Hematopoietic multipotent progenitor cell treated with erythropoietin and hydrocortisone succinate and interleukin-3 and kit ligand, for 17 days (in vitro differentiated cells): ENCODE data around the gene ZNF608.

ENCODE experiments used
- DNase-seq: peaks from one replicate; pipeline ENCODE4 v3.0.0-alpha.2; 2015; ENCODE audit warnings: low spot score

The ZNF608 gene

GRCh38 chr5:124745928-124746915 lies at the start of gene ZNF608:
TSS of gene ZNF608 (minus strand) at chr5:124746639. CDS start at chr5:124744989, 1,650 bp downstream.
- DNase-seq: no peak

- DNase-seq: no peak
Measured at GRCh38 chr5:124795829-124796228, 49.4 kb upstream of the ZNF608 start.

- DNase-seq: no peak
Measured at GRCh38 chr5:124790895-124791732, 44.7 kb upstream of the ZNF608 start.

GRCh38 chr5:124790301-124790894 lies 44.0 kb upstream of the ZNF608 start:
- no peak for DNase-seq

GRCh38 chr5:124789104-124789605 lies 42.7 kb upstream of the ZNF608 start:
- DNase-seq: no peak

- no peak for DNase-seq
Measured at GRCh38 chr5:124783794-124784193, 37.4 kb upstream of the ZNF608 start.

- DNase-seq: no peak
Measured at GRCh38 chr5:124783285-124783684, 36.8 kb upstream of the ZNF608 start.

- no peak for DNase-seq
Measured at GRCh38 chr5:124782262-124782661, 35.8 kb upstream of the ZNF608 start.

GRCh38 chr5:124780011-124780410 lies 33.6 kb upstream of the ZNF608 start:
- no peak for DNase-seq

- DNase-seq: no peak
Measured at GRCh38 chr5:124773315-124774311, 27.2 kb upstream of the ZNF608 start.

GRCh38 chr5:124772457-124773200 lies 26.2 kb upstream of the ZNF608 start:
- DNase-seq: no peak

- no peak for DNase-seq
Measured at GRCh38 chr5:124771761-124772160, 25.3 kb upstream of the ZNF608 start.

GRCh38 chr5:124764992-124765611 lies 18.7 kb upstream of the ZNF608 start:
- DNase-seq: no peak

- no peak for DNase-seq
Measured at GRCh38 chr5:124764585-124764984, 18.1 kb upstream of the ZNF608 start.

- no peak for DNase-seq
Measured at GRCh38 chr5:124761010-124761409, 14.6 kb upstream of the ZNF608 start.

GRCh38 chr5:124760608-124761007 lies 14.2 kb upstream of the ZNF608 start:
- DNase-seq: no peak

- DNase-seq: no peak
Measured at GRCh38 chr5:124755565-124755964, 9.1 kb upstream of the ZNF608 start.

GRCh38 chr5:124755041-124755440 lies 8.6 kb upstream of the ZNF608 start:
- no peak for DNase-seq

GRCh38 chr5:124754206-124754927 lies 7.9 kb upstream of the ZNF608 start:
- no peak for DNase-seq
